Retinal pigment epithelial cell (primary cell): ENCODE measurements around the gene FOXJ1.

Source experiments
- DNase-seq: peaks from one replicate; pipeline ENCODE4 v3.0.0-alpha.2; 2010; ENCODE audit warnings: low read depth
- H3K4me3 ChIP-seq: 2 replicates; pipeline ENCODE4 v1.5.1; 2011; ENCODE audit warnings: mild to moderate bottlenecking, low read length, control low read depth, moderate library complexity
- CTCF ChIP-seq: conservative IDR thresholded peaks from 2 replicates; pipeline ENCODE4 v1.5.1; 2011; ENCODE audit warnings: low read depth, low read length, control low read depth, inconsistent platforms

The FOXJ1 gene

GRCh38 chr17:76106703-76107102, 34.3 kb downstream of the FOXJ1 start:
- no peak for DNase-seq
- TF ChIP-seq CTCF: no peak
- H3K4me3 ChIP-seq: no peak overlapping the region

GRCh38 chr17:76104896-76105231, 36.2 kb downstream of the FOXJ1 start:
- no peak for DNase-seq
- no peak overlapping the region for H3K4me3 ChIP-seq

GRCh38 chr17:76104140-76104895, 36.7 kb downstream of the FOXJ1 start:
- peak overlapping the region; percentile 90 for H3K4me3 ChIP-seq
- no peak for DNase-seq
- no peak for TF ChIP-seq CTCF

More at GRCh38 chr17:76104896-76105231, 36.2 kb downstream of the FOXJ1 start:
- TF ChIP-seq CTCF: no peak

GRCh38 chr17:76103274-76104139, 37.5 kb downstream of the FOXJ1 start, which contains the start of gene EXOC7:
Gene EXOC7 (minus strand): TSS chr17:76103787. CDS start chr17:76103692, 95 bp downstream.
- DNase-seq: peak; percentile 51
- peak; percentile 9 for TF ChIP-seq CTCF
- peak within 1 kb of the TSS; percentile 90 for H3K4me3 ChIP-seq

- peak overlapping the region; percentile 90 for H3K4me3 ChIP-seq
- DNase-seq: no peak
- TF ChIP-seq CTCF: no peak
Observed at GRCh38 chr17:76102944-76103273, 38.1 kb downstream of the FOXJ1 start.

GRCh38 chr17:76097716-76098295, 43.2 kb downstream of the FOXJ1 start:
- no peak overlapping the region for H3K4me3 ChIP-seq
- no peak for TF ChIP-seq CTCF
- no peak for DNase-seq

- DNase-seq: no peak
Observed at GRCh38 chr17:76095943-76096342, 45.1 kb downstream of the FOXJ1 start.

More at GRCh38 chr17:76095943-76096342, 45.1 kb downstream of the FOXJ1 start:
- no peak for TF ChIP-seq CTCF
- H3K4me3 ChIP-seq: no peak overlapping the region
